ENCODE data around the gene ANXA5.

ANXA5 gene

DNA sequence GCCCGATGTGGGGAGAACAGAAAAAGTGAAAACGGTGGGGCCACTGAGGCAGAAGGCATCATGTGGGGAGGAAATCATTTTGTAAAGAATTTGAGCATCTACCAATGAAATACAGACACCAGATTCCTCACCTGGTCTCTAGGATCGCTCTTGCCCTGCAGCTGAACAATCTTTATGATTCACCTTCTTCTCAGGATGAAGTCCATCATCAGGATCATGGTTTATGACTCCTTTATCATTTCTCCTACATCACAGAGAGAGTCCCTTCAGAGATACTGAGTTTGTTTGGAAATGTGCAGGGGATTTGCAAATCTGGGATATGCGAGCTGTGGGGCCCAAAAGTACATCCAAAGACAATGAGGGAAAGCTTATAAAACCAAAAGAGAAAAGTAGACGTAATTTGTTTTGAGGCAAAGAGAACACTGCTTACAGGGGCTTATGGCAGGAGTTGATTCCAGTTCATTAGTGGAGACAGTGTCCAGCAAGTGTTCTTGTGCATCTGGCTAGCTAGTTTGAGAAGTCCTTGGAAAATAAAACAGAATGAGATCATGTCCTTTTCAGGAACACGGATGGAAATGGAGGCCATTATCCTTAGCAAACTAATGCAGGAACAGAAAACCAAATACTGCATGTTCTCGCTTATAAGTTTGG lies 15.3 kb upstream of the ANXA5 start:
- no peak for DNase-seq (ENCODE audit: low read depth)

DNA sequence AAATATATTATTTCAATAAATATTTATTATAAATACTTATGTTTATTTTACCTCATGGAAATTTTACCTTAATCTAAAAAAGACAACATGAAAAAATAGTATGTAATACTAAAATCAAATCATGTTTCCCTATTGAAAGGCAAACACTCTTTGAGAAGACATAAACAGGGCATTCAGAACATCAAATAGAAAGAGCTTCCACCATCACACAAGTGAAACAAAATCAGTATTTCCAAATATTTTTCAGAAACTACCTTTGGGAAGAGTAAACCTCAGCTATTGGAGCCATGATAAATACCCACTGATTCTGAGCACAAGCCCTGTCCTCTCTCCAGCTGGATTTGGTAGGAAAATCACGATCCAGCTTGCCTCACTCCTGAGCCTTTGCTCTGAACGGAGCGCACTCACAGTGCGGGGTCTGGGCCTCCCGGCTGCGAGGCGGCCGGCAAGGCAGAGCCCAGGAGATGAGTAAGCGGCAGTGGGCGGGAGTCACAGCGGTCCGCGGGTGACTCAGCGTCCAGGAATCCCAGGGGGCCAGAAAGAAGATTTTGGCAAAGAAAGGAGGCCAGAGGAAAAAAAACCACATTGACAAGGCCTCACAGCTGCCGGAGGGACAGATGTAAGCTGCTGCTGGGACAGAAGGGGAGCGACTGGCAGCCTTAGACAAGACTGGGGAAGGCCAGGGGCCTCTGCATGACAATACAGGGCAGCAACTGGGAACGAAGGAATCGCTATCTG lies 14.7 kb upstream of the ANXA5 start:
- DNase-seq (ENCODE audit: low read depth) = peak; percentile 56

DNA sequence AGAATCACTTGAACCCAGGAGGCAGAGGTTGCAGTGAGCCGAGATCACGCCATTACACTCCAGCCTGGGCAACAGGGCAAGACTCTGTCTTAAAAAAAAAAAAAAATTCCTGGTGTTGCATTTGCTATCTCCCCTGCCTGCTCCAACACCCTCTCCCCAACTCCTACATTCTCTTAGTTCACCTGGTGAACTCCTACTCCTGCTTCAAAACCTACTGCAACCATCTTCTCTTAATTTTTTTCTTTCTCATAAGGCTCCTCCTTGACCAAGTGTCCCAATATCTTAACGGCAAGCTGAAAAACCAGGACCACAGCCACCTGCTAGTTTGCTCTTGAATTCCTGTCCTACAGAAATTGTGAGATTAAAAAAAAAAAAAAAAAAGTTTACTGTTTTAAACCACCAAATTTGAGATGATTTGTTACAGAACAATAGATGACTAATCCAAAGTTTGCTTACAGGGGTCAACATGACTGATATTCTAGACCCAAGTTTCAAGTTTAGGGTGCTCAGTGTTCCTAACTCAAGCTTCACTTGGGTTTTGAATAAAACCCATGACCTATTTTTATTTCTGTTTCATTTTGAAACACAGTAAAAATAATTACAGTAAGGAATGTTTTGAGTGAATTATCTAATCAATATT lies 13.1 kb upstream of the ANXA5 start:
- no peak for DNase-seq (ENCODE audit: low read depth)

DNA sequence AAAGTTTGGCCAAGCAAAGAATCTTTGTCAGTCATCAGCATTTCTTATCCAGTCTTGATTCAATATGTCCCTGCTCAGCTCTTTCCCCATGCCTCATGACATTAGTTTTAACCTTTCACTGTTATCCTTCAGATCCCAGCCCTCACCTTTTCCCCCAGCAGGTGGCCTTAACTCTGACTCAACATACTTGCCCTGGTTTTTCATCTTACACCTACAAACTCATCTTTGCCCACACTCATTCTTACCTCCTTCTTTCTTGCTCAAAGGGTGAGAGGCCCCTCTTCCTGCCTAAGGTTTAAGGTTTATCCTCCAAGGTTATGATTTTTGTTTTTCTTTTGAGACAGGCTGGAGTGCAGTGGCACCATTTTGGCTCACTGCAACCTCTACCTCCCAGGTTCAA lies 10.6 kb upstream of the ANXA5 start:
- no peak for DNase-seq (ENCODE audit: low read depth)

DNA sequence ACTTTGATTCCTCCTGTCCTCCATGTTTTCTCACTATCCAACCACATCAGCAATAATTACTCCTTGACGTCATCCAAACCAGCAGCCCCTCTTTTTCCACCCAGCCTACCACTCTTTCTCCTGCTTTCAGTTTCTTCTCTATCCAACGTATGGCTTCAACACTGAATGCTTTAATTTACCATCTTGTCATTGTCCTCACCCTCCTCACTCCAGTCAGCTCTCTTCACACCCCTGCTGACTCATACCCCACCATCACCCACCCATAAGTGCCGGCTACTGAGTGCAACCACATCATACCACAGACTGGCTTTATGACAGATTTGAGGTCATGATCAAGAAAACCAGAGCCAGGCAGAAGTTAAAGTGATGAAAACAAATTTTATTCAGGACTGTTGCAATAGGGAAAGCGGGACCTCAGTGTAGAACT lies 9.8 kb upstream of the ANXA5 start:
- peak; percentile 58 for DNase-seq (ENCODE audit: low read depth)

DNA sequence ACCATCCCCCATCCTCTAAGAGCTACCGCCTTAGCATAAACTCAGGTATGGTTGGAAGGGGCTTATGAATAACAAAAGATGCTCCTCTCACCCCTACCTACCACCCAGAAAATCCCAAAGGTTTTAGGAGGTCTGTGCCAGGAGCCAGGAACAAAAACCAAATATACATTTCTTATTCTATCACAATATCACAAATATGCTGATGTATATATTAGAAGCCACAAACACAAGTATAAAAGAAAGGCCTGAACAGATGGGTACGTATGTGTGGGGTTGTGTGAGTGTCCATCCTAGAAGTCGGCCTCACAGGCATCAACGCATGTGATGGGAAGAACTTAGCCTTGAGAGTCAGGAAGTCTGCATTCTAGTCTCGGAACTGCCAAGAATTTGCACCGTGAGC lies 8.7 kb upstream of the ANXA5 start:
- no peak for DNase-seq (ENCODE audit: low read depth)

DNA sequence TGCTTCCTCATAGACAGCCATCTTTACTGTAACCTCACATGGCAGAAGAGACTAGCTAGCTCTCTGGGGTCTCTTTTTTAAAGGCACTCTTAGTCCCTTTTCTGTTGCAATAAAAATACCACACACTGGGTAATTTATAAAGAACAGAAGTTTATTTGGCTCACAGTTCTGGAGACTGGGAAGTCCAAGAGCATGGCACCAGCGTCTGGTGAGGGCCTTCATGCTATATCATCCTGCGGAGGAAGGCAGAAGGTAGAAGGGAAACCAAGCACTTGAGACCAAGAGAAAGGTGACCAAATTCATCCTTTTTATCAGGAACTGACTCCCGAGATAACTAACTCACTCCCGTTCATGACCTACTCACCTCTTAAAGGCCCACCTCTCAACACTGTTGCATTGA lies 5.4 kb upstream of the ANXA5 start:
- no peak for DNase-seq (ENCODE audit: low read depth)

DNA sequence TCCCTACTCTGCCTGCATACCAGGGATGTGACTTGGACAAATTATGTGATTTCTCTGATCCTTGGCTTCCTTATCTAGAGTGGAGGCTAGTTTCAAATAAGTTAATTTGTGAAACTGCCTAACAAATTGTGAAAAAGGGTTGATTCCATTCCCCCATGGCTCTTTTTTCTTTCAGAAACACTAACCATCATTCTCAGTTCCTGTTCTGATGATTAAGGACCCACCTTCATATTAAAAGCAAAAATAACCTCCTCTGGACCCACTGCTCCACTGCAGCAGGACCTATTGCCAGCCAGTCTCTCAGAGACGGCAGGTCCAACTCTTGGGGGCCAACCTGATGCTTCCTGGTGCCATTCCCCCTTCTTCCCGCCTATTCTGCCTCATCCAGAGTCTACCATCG lies 4.5 kb upstream of the ANXA5 start:
- DNase-seq (ENCODE audit: low read depth) = no peak

DNA sequence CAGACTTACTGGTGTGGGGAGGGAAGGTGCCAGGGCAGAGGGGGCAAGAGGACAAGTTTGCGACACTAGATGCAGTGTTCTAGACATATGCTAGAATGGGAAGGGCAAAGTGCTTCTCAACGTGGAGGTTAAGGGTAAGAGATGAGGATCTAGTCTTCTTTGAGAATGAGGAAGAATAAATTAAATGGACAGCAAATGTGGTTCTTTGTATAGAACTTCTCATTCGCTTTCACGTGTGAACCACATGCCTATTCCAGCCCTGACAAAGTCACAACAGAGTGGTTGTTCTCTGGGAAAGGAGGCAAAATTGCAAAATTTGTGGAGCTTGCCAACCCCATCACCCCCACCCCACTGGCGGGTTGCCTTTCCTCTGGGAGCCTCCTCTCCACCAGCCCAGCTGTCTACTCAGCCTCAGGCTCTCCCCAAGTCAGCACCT lies 1.5 kb upstream of the ANXA5 start:
- DNase-seq (ENCODE audit: low read depth) = no peak

DNA sequence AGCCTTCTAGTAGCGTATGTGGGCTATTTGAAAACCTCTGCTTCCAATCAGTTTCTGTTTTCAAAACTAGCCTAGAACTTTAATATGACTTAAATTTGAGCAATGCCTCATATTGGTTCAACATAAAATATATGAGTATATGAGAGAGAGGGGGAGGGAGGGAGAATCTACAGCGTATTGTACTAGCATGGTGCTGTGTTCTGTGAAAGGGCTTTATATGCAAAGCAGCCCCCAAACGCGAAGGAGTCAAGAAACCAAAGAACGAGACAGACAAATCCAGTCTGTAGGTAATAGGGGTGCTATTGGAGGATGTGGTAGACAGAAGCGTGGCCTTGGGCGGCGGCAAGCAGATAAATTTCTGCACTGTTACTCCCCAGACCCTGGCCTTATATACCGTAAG lies 784 bp upstream of the ANXA5 start:
- DNase-seq (ENCODE audit: low read depth) = no peak

DNA sequence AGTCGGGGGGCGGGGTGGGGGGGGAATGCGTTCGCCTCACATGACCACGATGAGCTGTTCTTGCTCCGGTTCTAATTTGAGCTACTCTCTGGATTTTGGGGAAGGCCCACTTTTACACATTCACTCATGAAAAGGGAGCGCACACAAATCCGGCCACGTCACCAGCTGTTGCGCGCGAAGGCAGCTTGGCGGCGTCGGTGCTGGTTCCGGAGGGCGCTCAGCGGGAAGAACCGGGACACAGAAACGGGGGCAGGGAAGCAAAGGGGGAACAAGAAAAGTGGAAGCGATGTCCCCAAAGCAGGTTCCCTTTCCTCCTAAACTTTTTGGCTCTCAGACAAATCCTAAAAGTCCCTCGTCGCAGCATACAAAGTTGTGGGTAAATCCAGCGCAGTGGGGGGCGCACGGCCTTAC lies 605 bp downstream of the ANXA5 start:
- DNase-seq (ENCODE audit: low read depth) = peak; percentile 62

DNA sequence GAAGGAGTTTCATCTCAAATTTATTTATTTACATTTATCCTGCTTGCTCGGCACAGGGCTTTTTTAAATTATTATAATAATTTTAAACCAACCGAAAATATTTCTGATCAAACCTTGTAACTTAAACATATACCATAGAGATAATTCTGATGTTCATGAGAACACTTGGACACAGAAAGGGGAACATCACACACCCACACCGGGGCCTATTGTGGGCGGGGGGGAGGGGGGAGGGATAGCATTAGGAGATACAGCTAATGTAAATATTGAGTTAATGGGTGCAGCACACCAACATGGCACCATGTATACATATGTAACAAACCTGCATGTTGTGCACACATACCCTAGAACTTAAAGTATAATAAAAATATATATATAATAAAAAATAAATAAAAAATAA lies 2.9 kb downstream of the ANXA5 start:
- no peak for DNase-seq (ENCODE audit: low read depth)

DNA sequence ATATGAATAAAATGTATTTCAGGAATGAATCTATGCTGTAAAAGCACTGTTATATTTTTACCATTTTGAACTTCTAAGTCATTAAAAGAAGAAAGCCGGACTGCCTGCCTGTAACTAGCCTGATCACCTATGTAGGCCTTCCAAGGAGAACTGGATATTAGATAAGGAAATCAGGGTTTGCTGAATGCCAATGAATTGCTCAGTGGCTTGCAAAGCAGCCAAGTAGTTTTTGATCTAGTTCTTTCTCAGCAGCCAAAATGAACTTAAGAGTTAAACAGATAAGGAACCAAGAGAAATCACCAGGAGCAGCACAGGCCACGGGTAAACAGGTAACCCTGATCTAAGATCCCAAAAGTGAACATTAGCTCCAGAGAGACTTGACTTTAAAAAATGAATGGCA lies 3.3 kb downstream of the ANXA5 start:
- no peak for DNase-seq (ENCODE audit: low read depth)

DNA sequence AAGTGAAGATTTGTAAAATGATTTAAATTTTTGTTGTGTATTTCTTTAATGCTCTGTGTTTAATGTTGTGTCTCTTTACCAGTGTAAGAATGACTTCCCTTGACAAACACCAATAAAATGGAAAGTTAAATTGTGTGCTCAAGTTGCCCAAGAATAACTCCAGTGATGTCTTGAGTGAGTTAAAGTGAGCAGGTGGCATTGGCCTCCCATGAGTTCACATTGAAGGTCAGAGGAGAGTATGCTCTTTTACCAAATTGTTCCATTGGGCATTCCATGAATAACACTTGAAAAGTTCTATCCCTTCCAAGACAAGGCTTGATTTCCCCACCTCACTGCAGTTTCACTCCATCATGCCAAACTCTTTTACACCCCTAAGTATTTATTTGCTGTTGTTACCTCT lies 4.5 kb downstream of the ANXA5 start:
- DNase-seq (ENCODE audit: low read depth) = no peak

DNA sequence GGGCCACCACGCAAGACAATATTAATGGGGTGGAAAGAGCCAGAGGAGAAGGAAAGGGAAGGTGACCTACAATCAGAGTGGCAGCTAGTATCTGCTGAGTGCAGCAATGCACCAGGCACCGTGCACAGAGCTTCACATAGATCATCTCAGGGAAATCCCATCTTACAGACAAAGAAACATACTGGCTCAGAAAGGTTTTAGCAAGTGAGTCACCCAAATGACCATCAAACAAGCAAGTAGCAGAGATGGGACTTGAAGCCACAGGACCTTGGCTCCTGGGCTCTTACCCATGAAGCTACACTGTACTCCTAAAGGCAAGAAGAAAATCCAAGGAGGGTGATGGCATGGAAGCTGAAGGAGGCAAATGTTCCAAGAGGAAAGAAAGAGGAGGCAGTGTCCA lies 6.8 kb downstream of the ANXA5 start:
- no peak for DNase-seq (ENCODE audit: low read depth)

DNA sequence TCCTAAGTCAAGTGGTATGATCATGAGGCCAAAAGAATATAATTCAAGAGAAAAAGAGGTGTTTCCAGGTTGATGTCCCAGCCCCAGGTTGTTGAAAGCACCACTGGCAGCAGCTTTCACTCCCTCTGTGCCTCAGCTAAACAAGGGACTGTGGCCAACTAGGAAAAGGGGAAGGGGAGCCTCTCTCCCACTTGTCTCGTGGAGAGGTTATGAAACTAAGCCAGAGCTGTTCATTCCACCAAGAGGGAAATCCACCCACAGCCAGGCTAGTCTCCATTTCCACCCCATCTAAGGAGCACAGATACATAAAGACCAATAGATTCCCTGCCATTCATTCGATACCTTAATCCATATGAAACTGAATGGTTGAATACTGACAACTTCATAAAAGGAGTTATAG lies 8.1 kb downstream of the ANXA5 start:
- no peak for DNase-seq (ENCODE audit: low read depth)

DNA sequence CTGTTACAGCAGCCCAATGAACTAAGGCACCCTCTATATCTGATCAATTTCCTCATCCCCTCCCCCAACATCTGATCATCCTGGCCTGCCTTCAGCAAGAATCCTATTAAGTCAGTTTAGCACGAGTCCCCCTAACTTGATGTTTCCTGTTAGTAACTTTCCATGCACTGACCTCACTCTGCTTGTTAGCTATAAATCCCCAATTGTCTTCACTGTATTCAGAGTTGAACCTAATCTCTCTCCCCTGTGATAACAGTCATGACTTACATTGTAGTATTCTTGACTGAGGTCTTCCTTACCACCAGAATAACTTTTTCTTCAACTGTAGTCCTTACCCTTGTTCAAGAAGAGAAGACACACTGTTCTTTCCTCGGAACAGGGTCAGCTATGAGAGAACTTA lies 8.5 kb downstream of the ANXA5 start:
- DNase-seq (ENCODE audit: low read depth) = no peak

DNA sequence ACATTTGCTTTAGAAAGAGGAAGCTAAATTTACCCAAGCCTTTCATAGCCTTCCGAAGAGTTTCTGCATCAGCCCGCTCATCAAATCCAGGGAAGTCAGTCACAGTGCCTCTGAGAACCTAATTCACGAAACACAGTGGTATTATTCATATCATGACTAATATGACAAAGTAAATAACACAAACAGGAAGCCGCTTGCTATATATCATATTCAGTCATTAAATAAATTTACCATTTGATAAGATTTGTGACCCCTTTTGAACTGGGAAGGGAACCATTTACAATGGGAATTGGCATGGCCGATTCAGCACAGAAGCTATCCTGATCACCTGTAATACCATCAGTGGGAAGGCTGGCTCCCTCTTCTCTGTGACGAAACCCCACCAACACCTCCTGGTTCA lies 10.5 kb downstream of the ANXA5 start:
- no peak for DNase-seq (ENCODE audit: low read depth)

DNA sequence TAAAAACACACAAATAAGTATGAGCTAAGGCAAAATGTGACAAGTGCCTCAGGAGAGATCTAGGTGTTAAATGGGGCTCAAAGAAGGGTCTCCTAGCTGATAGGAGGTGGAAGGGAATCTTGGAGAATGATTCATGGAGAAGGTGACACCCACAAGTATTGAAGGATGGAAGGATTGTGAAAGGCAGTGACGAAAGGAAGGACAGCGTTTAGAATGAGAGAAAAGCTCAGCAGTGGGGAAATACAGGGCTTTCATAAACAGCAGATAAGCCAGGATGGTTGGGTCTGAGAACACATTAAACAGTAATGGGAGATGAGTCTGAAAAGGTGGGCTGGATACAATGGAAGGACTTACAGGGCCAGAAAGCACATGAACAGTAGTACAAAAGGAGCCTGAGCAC lies 11.5 kb downstream of the ANXA5 start:
- no peak for DNase-seq (ENCODE audit: low read depth)

DNA sequence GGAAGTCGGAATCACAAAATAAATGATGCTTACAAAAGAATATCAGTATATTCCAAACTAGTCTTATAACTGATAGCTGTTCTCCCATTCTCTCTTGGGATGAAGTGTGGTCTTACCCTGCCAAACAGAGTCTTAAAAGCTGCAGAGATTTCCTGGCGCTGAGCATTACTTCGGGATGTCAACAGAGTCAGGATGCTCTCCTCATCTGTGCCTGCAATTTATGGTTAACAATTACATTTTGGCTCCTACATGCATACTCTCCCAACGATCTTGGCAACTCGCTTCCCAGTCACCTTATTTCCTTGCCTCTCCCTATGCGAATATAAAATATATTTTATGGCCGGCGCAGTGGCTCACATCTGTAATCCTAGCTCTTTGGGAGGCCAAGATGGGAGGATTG lies 12.2 kb downstream of the ANXA5 start:
- no peak for DNase-seq (ENCODE audit: low read depth)

DNA sequence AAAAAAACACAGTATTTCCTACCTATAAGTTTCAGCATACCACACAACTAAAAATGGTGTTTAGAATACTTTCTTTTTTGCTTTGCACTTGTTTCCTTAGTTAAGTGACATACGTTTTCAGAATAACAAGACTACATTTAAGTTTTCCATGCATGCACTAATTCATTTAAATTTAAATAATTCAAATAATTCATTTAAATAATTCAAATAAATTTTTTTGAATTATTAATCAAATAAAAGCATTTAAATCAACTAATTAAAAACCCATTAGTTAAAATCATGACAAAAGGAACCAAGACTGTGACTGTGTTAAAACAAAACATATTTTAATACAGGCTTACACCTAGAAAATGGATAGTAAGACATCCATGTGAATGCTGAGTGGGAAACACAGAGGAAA lies 12.8 kb downstream of the ANXA5 start:
- no peak for DNase-seq (ENCODE audit: low read depth)

DNA sequence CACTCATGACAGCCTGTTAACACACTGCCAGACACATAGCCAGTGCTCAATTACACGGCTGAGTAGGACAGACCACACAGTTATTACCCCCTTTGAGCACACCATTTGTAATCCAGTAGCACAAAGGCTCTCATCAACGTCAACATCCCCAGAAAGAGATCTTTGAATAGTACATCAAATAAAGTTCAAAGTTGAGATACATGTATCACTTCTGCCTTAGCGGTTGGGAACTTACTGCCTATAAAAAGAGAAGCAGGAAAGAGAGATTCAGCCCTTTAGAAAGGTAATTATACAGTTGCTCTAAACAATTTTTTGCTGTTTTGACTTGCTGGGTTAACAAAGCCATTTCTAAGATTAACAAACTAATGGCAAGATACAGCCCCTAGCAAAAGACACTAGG lies 16.2 kb downstream of the ANXA5 start:
- DNase-seq (ENCODE audit: low read depth) = no peak

DNA sequence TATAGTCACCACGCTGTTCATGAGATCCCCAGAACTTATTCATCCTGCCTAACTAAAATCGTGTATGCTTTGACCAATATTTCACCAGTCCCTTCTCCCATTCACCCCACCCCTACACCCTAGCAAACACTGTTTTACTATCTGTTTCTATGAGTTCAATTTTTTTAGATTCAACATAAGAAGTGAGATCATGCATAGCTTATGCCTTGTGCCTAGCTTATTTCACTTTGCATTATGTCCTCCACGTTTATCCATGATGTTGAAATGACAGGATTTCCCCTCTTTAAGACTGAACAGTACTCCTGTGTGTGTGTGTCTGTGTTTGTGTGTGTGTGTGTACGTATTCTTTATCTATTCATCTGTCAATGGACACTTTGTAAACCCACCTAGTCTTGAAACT lies 16.8 kb downstream of the ANXA5 start:
- DNase-seq (ENCODE audit: low read depth) = no peak

DNA sequence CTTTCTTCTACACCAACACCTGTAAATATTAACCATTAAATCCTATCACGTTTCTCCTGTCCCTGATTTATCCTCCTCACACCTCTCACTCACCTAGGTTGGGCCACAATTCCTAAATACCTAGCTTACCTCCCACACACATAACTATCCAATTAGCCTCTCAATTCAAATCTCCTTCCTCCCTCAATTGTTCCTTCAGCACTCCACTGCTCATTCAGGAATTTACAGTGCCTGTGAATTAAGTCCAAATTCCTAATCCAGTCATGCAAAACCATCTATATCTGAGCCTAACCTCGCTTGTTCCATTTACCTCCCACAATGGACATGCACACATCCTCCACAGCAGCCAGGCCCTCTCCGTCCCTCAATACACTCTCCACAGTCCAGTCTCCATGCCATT lies 17.5 kb downstream of the ANXA5 start:
- DNase-seq (ENCODE audit: low read depth) = no peak

Data from activated T-cell treated with anti-CD3 and anti-CD28 coated beads for 48 hours (primary cell).